ENCODE data around the gene SPON2.

Gene SPON2

GRCh38 chr4:1195109-1195671 is 22.8 kb upstream of the SPON2 start:
- TF ChIP-seq SIN3A (IDR thresholded peaks at IDR 0.05; ENCODE audit: borderline replicate concordance, insufficient read depth, low read length) (no peak), POLR2AphosphoS5 (IDR thresholded peaks at IDR 0.05; ENCODE audit: low read depth, low read length) (no peak), TAF1 (IDR thresholded peaks at IDR 0.05; ENCODE audit: borderline replicate concordance, insufficient read depth, low read length) (no peak), FOXP2 (optimal IDR thresholded peaks at IDR 0.05; ENCODE audit: borderline replicate concordance, extremely low read depth, extremely low read length, insufficient read depth) (no peak), REST (IDR thresholded peaks at IDR 0.05; ENCODE audit: insufficient read depth in 1 of 2, low read depth in 2 of 2, low read length in 2 of 2) (no peak)

GRCh38 chr4:1194010-1194900 is 21.9 kb upstream of the SPON2 start:
- TF ChIP-seq POLR2AphosphoS5 (IDR thresholded peaks at IDR 0.05; ENCODE audit: low read depth, low read length) = no peak
- TF ChIP-seq FOXP2 (optimal IDR thresholded peaks at IDR 0.05; ENCODE audit: borderline replicate concordance, extremely low read depth, extremely low read length, insufficient read depth) = no peak
- TF ChIP-seq SIN3A (IDR thresholded peaks at IDR 0.05; ENCODE audit: borderline replicate concordance, insufficient read depth, low read length) = no peak
- no peak for TF ChIP-seq TAF1 (IDR thresholded peaks at IDR 0.05; ENCODE audit: borderline replicate concordance, insufficient read depth, low read length)
- no peak for TF ChIP-seq REST (IDR thresholded peaks at IDR 0.05; ENCODE audit: insufficient read depth in 1 of 2, low read depth in 2 of 2, low read length in 2 of 2)

GRCh38 chr4:1193206-1194009 is 21.0 kb upstream of the SPON2 start:
- TF ChIP-seq REST (IDR thresholded peaks at IDR 0.05; ENCODE audit: insufficient read depth in 1 of 2, low read depth in 2 of 2, low read length in 2 of 2) (no peak), SIN3A (IDR thresholded peaks at IDR 0.05; ENCODE audit: borderline replicate concordance, insufficient read depth, low read length) (no peak), POLR2AphosphoS5 (IDR thresholded peaks at IDR 0.05; ENCODE audit: low read depth, low read length) (no peak), FOXP2 (optimal IDR thresholded peaks at IDR 0.05; ENCODE audit: borderline replicate concordance, extremely low read depth, extremely low read length, insufficient read depth) (no peak), TAF1 (IDR thresholded peaks at IDR 0.05; ENCODE audit: borderline replicate concordance, insufficient read depth, low read length) (no peak)

GRCh38 chr4:1192493-1193205 is 20.3 kb upstream of the SPON2 start:
- TF ChIP-seq POLR2AphosphoS5 (IDR thresholded peaks at IDR 0.05; ENCODE audit: low read depth, low read length) (no peak), SIN3A (IDR thresholded peaks at IDR 0.05; ENCODE audit: borderline replicate concordance, insufficient read depth, low read length) (no peak), FOXP2 (optimal IDR thresholded peaks at IDR 0.05; ENCODE audit: borderline replicate concordance, extremely low read depth, extremely low read length, insufficient read depth) (no peak), TAF1 (IDR thresholded peaks at IDR 0.05; ENCODE audit: borderline replicate concordance, insufficient read depth, low read length) (no peak), REST (IDR thresholded peaks at IDR 0.05; ENCODE audit: insufficient read depth in 1 of 2, low read depth in 2 of 2, low read length in 2 of 2) (no peak)
